GM12875 (cell line): Measurements from ENCODE around the gene GALNT18.

Source experiments
- H3K4me3 ChIP-seq: one replicate; pipeline ENCODE4 v1.5.1; 2011; ENCODE audit warnings: low read depth, low read length, control low read depth
- CTCF ChIP-seq: IDR thresholded peaks from 2 replicates; pipeline ENCODE4 v1.5.1; 2011; ENCODE audit warnings: low read depth, mild to moderate bottlenecking, control low read depth, inconsistent platforms, low read length, moderate library complexity, borderline replicate concordance; ENCODE audit not compliant: insufficient read depth

The GALNT18 gene

GRCh38 chr11:11589437-11589836 is 32.4 kb downstream of the GALNT18 start:
- TF ChIP-seq CTCF: no peak
- H3K4me3 ChIP-seq: no peak overlapping the region

- TF ChIP-seq CTCF: no peak
- H3K4me3 ChIP-seq: no peak overlapping the region
These were observed 32.9 kb downstream of the GALNT18 start for GRCh38 chr11:11588891-11589290.

GRCh38 chr11:11588243-11588642 is 33.6 kb downstream of the GALNT18 start:
- no peak overlapping the region for H3K4me3 ChIP-seq
- no peak for TF ChIP-seq CTCF

GRCh38 chr11:11587122-11587521 is 34.7 kb downstream of the GALNT18 start:
- no peak for TF ChIP-seq CTCF

GRCh38 chr11:11586465-11586864 is 35.3 kb downstream of the GALNT18 start:
- TF ChIP-seq CTCF: no peak

More at GRCh38 chr11:11587122-11587521, 34.7 kb downstream of the GALNT18 start:
- H3K4me3 ChIP-seq: no peak overlapping the region

GRCh38 chr11:11584937-11585336 is 36.9 kb downstream of the GALNT18 start:
- TF ChIP-seq CTCF: no peak
- H3K4me3 ChIP-seq: no peak overlapping the region

More at GRCh38 chr11:11586465-11586864, 35.3 kb downstream of the GALNT18 start:
- no peak overlapping the region for H3K4me3 ChIP-seq

- no peak for TF ChIP-seq CTCF
- H3K4me3 ChIP-seq: no peak overlapping the region
These were observed 37.3 kb downstream of the GALNT18 start for GRCh38 chr11:11584530-11584810.
